ENCODE data around the gene CRCP.

- TF ChIP-seq CTCF (IDR thresholded peaks at IDR 0.05; ENCODE audit: low read depth, low read length): no peak
- no peak for TF ChIP-seq MYC (IDR thresholded peaks at IDR 0.05; ENCODE audit: low read depth, low read length)
- TF ChIP-seq POLR2A (IDR thresholded peaks at IDR 0.05; ENCODE audit: extremely low read depth, insufficient read length): no peak
Measured at GRCh38 chr7:66167773-66168387, 53.2 kb downstream of the CRCP start.

Data from NB4 (cell line).